NT2/D1 (cell line): Measurements from ENCODE around the gene SRA1.

Experiments used
- YY1 ChIP-seq: IDR thresholded peaks from 2 replicates; pipeline ENCODE4 v1.6.1; 2011; ENCODE audit not compliant: insufficient read length, insufficient read depth
- ZNF274 ChIP-seq: IDR thresholded peaks from 2 replicates; pipeline ENCODE4 v1.6.1; 2011; ENCODE audit warnings: mild to moderate bottlenecking, low read depth, low read length

- TF ChIP-seq YY1 (no peak), ZNF274 (no peak)
Measured at GRCh38 chr5:140553657-140554056, 3.6 kb downstream of the SRA1 start.
